Natural killer cell (primary cell): Measurements from ENCODE around the gene CNOT3. TPM values are rescaled to one million over a fixed set of nuclear protein-coding genes. Genes with fewer than 3 reads are reported as not detected.

Experiments used
- ATAC-seq, 3 donors: fragments of 150-1000 bp in 2 of 3; fragments of 200-7000 bp in 1 of 3; cut with Tn5 transposase; 1 replicate in 1 of 3; 2 replicates in 2 of 3; pipeline ENCODE4 v1.10.0; 2021; ENCODE audit warnings: mild to moderate bottlenecking in 2 of 3, moderate library complexity in 2 of 3
- DNase-seq, 2 donors: peaks; one replicate each; pipeline versions ENCODE4 v3.0.0 to v3.0.0-alpha.2; 2013 to 2021; ENCODE audit warnings: mixed read lengths in 1 of 2
- H3K27ac ChIP-seq: one replicate; pipeline ENCODE4 v1.5.1; 2013; ENCODE audit warnings: mild to moderate bottlenecking, low read length
- H3K27me3 ChIP-seq: one replicate; pipeline ENCODE4 v1.6.1; 2013; ENCODE audit warnings: low read length; ENCODE audit not compliant: control insufficient read depth, insufficient read depth
- H3K36me3 ChIP-seq: one replicate; pipeline ENCODE4 v1.6.1; 2013; ENCODE audit warnings: low read length; ENCODE audit not compliant: control insufficient read depth, insufficient read depth
- H3K4me1 ChIP-seq: one replicate; pipeline ENCODE4 v1.6.1; 2013; ENCODE audit warnings: low read length; ENCODE audit not compliant: control insufficient read depth, insufficient read depth
- H3K4me3 ChIP-seq: one replicate; pipeline ENCODE4 v1.5.1; 2013; ENCODE audit warnings: low read length
- H3K9me3 ChIP-seq: one replicate; pipeline ENCODE4 v1.6.1; 2013; ENCODE audit warnings: low read length; ENCODE audit not compliant: control insufficient read depth, insufficient read depth
- H3K27ac Mint-ChIP-seq, 2 donors: one replicate each; pipeline ENCODE4 v1.8.0; 2022; ENCODE audit warnings: mild to moderate bottlenecking in 2 of 2, mixed read lengths in 2 of 2, moderate library complexity in 1 of 2
- H3K27me3 Mint-ChIP-seq, 2 donors: one replicate each; pipeline ENCODE4 v1.8.0; 2022; ENCODE audit warnings: low read depth in 2 of 2, mixed read lengths in 2 of 2
- H3K36me3 Mint-ChIP-seq: one replicate; pipeline ENCODE4 v1.8.0; 2022; ENCODE audit warnings: mixed read lengths
- H3K4me1 Mint-ChIP-seq, 2 donors: one replicate each; pipeline ENCODE4 v1.8.0; 2022; ENCODE audit warnings: mixed read lengths in 2 of 2
- H3K4me3 Mint-ChIP-seq: one replicate; pipeline ENCODE4 v1.8.0; 2022; ENCODE audit warnings: mild to moderate bottlenecking, moderate library complexity, mixed read lengths
- H3K9me3 Mint-ChIP-seq, 2 donors: one replicate each; pipeline ENCODE4 v1.8.0; 2022; ENCODE audit warnings: mixed read lengths in 2 of 2
- WGBS: methylation state at CpG from one replicate; pipeline ENCODE4 v1.1.7; 2013; ENCODE audit warnings: missing lambda C conversion rate; ENCODE audit not compliant: insufficient coverage; 5-methylcytosine and 5-hydroxymethylcytosine counted together
- intact Hi-C: fragments of 100-400 bp; cut with micrococcal nuclease; formaldehyde crosslinking; loops from one replicate; pipeline ENCODE4 v1.14.2; 2022
- total RNA-seq, 4 donors: library from RNA; stranded (reverse); fragments of 120-200 nt in 1 of 4; gene quantifications; one replicate each; pipeline versions ENCODE4 v1.2.3 to v1.2.4, GENCODE V29; 2013 to 2022
- TF ChIP-seq, protein P1 (sequence below): fragments of 200-600 bp; IDR thresholded peaks from one replicate; pipeline ENCODE4 v1.8.0; 2022; ENCODE audit warnings: antibody characterized with exemption

Gene CNOT3
- total RNA-seq, 3 donors from 2014 or later (not counting 1 experiment from before 2014, with no cell fraction given) = 46.3 to 73.9 (median 51.7) TPM

DNA sequence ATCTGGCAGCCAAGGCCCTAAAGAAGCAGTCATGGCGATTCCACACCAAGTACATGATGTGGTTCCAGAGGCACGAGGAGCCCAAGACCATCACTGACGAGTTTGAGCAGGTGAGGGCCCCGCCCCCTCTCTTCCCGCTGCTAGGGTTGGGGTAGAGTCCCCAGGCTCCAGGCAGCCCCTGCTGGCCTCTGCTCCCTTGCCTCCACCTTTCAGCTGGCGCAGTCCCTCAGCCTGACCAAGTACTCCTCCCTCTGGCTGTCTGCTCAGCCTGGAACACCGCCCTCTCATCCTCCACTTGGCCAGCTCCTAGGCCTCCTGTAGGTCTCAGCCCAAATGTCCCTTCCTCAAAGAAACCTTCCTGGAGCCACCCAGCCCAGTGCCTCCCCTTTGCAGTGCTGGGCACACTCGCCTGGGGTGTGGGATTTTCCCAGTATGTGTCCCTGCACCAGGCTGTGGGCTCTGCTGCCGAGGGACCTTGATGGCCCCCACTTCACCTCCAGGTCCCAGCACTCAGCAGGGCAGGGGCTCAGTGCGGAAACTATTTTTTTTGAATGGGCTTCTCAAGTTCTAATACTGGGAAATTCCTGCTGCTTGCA lies 16.3 kb downstream of the CNOT3 start:
- H3K27me3 ChIP-seq = no peaks in the 10 kb centered on the region
- H3K27ac ChIP-seq = no peak overlapping the region
- H3K4me3 ChIP-seq = no peak overlapping the region
- Mint-ChIP-seq H3K9me3 (no peaks in the 10 kb centered on the region), H3K4me3 (no peak overlapping the region), H3K36me3 (peaks cover 7% of the 10 kb centered on the region), H3K4me1 (peaks cover 14 to 30% of the 10 kb centered on the region in 2 donors), H3K27me3 (no peaks in the 10 kb centered on the region), H3K27ac (peak overlapping the region; percentile 46 to 78)
- no peak for ATAC-seq
- 97% methylated on average over 9 of the region's 10 CpGs for WGBS
- no peak for DNase-seq
- intact Hi-C loops = no loop called here
- H3K4me1 ChIP-seq = peaks cover 13% of the 10 kb centered on the region
- H3K9me3 ChIP-seq = no peaks in the 10 kb centered on the region
- TF ChIP-seq, protein P1, sequence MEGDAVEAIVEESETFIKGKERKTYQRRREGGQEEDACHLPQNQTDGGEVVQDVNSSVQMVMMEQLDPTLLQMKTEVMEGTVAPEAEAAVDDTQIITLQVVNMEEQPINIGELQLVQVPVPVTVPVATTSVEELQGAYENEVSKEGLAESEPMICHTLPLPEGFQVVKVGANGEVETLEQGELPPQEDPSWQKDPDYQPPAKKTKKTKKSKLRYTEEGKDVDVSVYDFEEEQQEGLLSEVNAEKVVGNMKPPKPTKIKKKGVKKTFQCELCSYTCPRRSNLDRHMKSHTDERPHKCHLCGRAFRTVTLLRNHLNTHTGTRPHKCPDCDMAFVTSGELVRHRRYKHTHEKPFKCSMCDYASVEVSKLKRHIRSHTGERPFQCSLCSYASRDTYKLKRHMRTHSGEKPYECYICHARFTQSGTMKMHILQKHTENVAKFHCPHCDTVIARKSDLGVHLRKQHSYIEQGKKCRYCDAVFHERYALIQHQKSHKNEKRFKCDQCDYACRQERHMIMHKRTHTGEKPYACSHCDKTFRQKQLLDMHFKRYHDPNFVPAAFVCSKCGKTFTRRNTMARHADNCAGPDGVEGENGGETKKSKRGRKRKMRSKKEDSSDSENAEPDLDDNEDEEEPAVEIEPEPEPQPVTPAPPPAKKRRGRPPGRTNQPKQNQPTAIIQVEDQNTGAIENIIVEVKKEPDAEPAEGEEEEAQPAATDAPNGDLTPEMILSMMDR = no peak
- H3K36me3 ChIP-seq = peaks cover 81% of the 10 kb centered on the region

DNA sequence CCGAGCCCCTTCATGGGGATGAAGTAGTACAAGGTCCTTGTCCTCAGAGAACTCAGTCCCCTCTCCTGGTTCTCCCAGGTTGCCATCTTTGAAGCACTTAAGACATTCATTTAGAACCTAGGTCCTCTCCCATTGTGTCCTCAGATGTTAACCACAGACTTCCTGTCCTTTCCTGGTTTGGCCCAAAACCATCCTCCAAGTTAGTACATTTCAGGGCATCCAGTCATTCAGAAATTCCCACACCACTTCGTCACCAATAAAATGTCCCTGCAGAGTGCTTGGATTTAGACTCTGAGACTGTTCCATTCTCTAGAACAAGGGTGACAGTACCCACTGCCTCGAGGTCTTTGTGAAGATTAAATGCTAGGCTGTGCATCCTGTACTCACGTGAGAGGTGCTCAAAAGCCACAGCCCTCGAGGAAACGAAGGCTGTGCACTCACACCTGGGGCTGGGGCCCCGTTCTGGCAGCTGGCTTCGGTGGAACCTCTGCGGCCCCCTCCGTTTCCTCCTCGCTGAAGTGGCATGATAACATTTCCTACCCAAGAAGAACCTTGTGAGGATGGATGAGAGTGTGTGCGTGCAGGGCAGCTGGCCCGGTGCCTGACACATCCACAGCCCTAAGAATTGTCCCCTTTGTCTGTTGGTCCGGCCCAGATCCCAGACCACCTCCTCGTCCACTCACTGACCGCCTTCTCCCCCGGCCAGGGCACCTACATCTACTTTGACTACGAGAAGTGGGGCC lies 17.2 kb downstream of the CNOT3 start:
- Mint-ChIP-seq H3K36me3 (peaks cover 3% of the 10 kb centered on the region), H3K4me1 (peaks cover 24 to 34% of the 10 kb centered on the region in 2 donors), H3K27ac (peak overlapping the region; percentile 41 to 78), H3K27me3 (no peaks in the 10 kb centered on the region), H3K4me3 (no peak overlapping the region), H3K9me3 (no peaks in the 10 kb centered on the region)
- peak in 1 of 2 donors; percentile 72 for DNase-seq
- intact Hi-C loops = no loop called here
- TF ChIP-seq, protein P1 = no peak
- Histone ChIP-seq H3K4me3 (no peak overlapping the region), H3K4me1 (peaks cover 17% of the 10 kb centered on the region), H3K27ac (no peak overlapping the region), H3K36me3 (peaks cover 71% of the 10 kb centered on the region), H3K9me3 (no peaks in the 10 kb centered on the region), H3K27me3 (no peaks in the 10 kb centered on the region)
- ATAC-seq = no peak
- WGBS = 53% methylated on average over 16 of the region's 18 CpGs

DNA sequence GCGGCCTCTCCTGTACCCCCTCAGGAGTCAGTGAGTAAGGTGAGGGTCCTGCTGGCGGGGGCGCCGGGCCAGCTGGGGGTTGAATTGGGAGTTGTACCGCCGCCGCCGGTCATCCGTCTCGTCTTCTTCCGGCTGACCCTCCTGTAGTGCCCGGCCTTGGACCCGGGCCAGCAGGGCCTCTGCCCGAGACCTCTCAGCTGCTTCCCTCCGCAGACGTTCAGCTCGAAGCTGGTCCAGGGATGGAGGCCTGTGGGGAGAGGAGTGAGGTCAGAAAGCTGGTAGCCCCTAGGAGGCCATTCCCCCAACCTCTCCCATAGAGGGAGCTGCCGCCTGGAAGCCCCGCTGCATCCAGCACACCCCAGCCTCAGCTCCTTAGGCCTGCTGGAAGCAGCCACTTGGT lies 18.1 kb downstream of the CNOT3 start:
- no peak overlapping the region for H3K4me3 Mint-ChIP-seq

More for the DNA sequence above, 18.1 kb downstream of the CNOT3 start:
- intact Hi-C loops = no loop called here
- Mint-ChIP-seq H3K36me3 (no peaks in the 10 kb centered on the region), H3K4me1 (peaks cover 33 to 40% of the 10 kb centered on the region in 2 donors), H3K9me3 (no peaks in the 10 kb centered on the region), H3K27me3 (no peaks in the 10 kb centered on the region), H3K27ac (no peak overlapping the region)
- H3K36me3 ChIP-seq = peaks cover 65% of the 10 kb centered on the region
- ATAC-seq = no peak
- WGBS = 93% methylated on average over 16 of the region's 19 CpGs
- no peak overlapping the region for H3K4me3 ChIP-seq
- no peaks in the 10 kb centered on the region for H3K27me3 ChIP-seq
- H3K9me3 ChIP-seq = no peaks in the 10 kb centered on the region
- TF ChIP-seq, protein P1 = no peak
- H3K27ac ChIP-seq = no peak overlapping the region
- DNase-seq = no peak
- peaks cover 26% of the 10 kb centered on the region for H3K4me1 ChIP-seq
